DND-41 (cell line): Measurements from ENCODE around the gene ARHGAP26.

ENCODE experiments used
- ATAC-seq: fragments of 200-7000 bp; cut with Tn5 transposase; 3 replicates; pipeline ENCODE4 v1.9.1; 2021; ENCODE audit warnings: low read depth; ENCODE audit not compliant: insufficient read depth
- DNase-seq: peaks from one replicate; pipeline ENCODE4 v3.0.0-alpha.2; 2020
- H2AFZ ChIP-seq: 2 replicates; pipeline ENCODE4 v1.6.0; 2012; ENCODE audit warnings: low read depth, low read length
- H3K27ac ChIP-seq: 2 replicates; pipeline ENCODE4 v1.5.1; 2012; ENCODE audit warnings: low read length, inconsistent platforms
- H3K27me3 ChIP-seq: fragments of 200-600 bp; sonication (generic); 2 replicates; pipeline ENCODE4 v1.6.0; 2012; ENCODE audit warnings: low read length, mild to moderate bottlenecking, inconsistent platforms; ENCODE audit not compliant: insufficient read depth, poor library complexity
- H3K36me3 ChIP-seq: 2 replicates; pipeline ENCODE4 v1.5.1; 2012; ENCODE audit warnings: low read length, inconsistent platforms; ENCODE audit not compliant: insufficient read depth
- H3K4me1 ChIP-seq: 2 replicates; pipeline ENCODE4 v1.5.1; 2012; ENCODE audit warnings: mild to moderate bottlenecking, low read length; ENCODE audit not compliant: insufficient read depth
- H3K4me2 ChIP-seq: 2 replicates; pipeline ENCODE4 v1.6.0; 2012; ENCODE audit warnings: mild to moderate bottlenecking, moderate library complexity, low read length, inconsistent platforms; ENCODE audit not compliant: insufficient read depth
- H3K4me3 ChIP-seq, 2 experiments: fragments of 200-600 bp in 1 of 2; shearing (Covaris generic) in 1 of 2; 2 replicates each; pipeline ENCODE4 v1.5.1; 2012 to 2016; ENCODE audit warnings: inconsistent platforms in 2 of 2, low read length in 2 of 2, mild to moderate bottlenecking in 2 of 2, low read depth in 1 of 2, moderate library complexity in 1 of 2
- H3K79me2 ChIP-seq: 2 replicates; pipeline ENCODE4 v1.6.0; 2012; ENCODE audit warnings: low read length, inconsistent platforms; ENCODE audit not compliant: insufficient read depth
- H3K9ac ChIP-seq: 2 replicates; pipeline ENCODE4 v1.6.0; 2012; ENCODE audit warnings: low read depth, mild to moderate bottlenecking, inconsistent platforms, low read length, moderate library complexity
- H3K9me3 ChIP-seq: 2 replicates; pipeline ENCODE4 v1.5.1; 2012; ENCODE audit warnings: low read length, moderate library complexity, mild to moderate bottlenecking, inconsistent platforms; ENCODE audit not compliant: insufficient read depth, severe bottlenecking
- H4K20me1 ChIP-seq: 2 replicates; pipeline ENCODE4 v1.6.0; 2012; ENCODE audit warnings: low read length; ENCODE audit not compliant: insufficient read depth
- EZH2 ChIP-seq: IDR thresholded peaks from 3 replicates; pipeline ENCODE4 v1.6.1; 2012; ENCODE audit warnings: borderline replicate concordance, low read depth, mild to moderate bottlenecking, moderate library complexity, low read length, inconsistent platforms; ENCODE audit not compliant: severe bottlenecking
- TF ChIP-seq, protein P1 (sequence below): IDR thresholded peaks from 2 replicates; pipeline ENCODE4 v1.5.1; 2012; ENCODE audit warnings: borderline replicate concordance, low read length, moderate library complexity, mild to moderate bottlenecking; ENCODE audit not compliant: poor library complexity, severe bottlenecking; ENCODE audit errors: extremely low read depth

The ARHGAP26 gene

DNA sequence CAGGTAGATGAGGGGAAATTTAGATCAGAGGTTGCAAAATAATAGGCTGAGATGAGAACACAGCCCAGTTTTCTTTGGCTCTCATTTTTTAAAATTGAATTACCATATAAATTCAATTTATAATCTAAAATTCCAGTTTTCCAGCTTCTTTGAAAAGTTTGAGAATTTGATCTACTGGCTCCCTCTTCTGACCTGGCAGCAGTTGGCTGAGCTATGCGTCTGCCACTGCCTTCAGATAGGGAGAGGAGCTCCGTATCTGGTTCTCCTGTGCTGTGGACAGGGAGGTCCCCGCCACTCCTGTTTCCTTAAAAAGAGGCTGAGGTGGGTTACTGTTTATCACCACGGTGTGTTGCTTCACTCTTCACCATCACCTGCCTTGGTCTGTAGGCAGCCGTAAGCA, 103.7 kb downstream of the ARHGAP26 start:
- no peak overlapping the region for H3K4me2 ChIP-seq
- no peaks in the 10 kb centered on the region for H3K4me1 ChIP-seq
- no peak overlapping the region for H3K9ac ChIP-seq
- ATAC-seq (no peak), DNase-seq (no peak)
- no peaks in the 10 kb centered on the region for H3K9me3 ChIP-seq
- H3K27ac ChIP-seq: no peak overlapping the region
- no peak overlapping the region for H2AFZ ChIP-seq
- TF ChIP-seq EZH2: no peak
- TF ChIP-seq, protein P1, sequence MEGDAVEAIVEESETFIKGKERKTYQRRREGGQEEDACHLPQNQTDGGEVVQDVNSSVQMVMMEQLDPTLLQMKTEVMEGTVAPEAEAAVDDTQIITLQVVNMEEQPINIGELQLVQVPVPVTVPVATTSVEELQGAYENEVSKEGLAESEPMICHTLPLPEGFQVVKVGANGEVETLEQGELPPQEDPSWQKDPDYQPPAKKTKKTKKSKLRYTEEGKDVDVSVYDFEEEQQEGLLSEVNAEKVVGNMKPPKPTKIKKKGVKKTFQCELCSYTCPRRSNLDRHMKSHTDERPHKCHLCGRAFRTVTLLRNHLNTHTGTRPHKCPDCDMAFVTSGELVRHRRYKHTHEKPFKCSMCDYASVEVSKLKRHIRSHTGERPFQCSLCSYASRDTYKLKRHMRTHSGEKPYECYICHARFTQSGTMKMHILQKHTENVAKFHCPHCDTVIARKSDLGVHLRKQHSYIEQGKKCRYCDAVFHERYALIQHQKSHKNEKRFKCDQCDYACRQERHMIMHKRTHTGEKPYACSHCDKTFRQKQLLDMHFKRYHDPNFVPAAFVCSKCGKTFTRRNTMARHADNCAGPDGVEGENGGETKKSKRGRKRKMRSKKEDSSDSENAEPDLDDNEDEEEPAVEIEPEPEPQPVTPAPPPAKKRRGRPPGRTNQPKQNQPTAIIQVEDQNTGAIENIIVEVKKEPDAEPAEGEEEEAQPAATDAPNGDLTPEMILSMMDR: no peak
- H4K20me1 ChIP-seq: peaks cover 13% of the 10 kb centered on the region; the same call in 1 of the 2 replicates
- H3K36me3 ChIP-seq: 0 out of 2 replicates have a peak, but pooled peaks cover 3% of the 10 kb centered on the region
- no peak overlapping the region for H3K4me3 ChIP-seq
- H3K79me2 ChIP-seq: peaks cover 1% of the 10 kb centered on the region
- H3K27me3 ChIP-seq: no peaks in the 10 kb centered on the region

DNA sequence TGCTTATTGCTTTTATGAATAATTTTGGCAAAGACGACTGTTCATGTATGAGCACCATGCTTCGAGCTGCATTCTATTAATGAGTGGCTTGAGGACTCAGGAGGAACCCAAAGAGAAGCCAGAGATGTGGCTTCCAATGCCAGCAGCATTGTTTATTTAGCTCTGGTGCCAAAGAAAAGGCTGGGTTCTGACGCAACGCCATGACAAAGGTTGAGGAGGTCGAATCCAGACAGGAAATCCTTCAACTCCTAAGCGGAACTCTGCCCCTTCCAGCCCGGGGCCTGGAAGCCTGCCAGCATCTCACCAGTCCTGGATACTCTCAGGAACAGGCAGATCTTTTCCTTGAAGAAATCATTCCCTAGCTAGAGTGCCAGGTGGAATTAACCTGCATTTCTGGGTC, 104.4 kb downstream of the ARHGAP26 start:
- no peak overlapping the region for H3K4me2 ChIP-seq
- H3K4me3 ChIP-seq: no peak overlapping the region
- DNase-seq (no peak), ATAC-seq (no peak)
- no peaks in the 10 kb centered on the region; the same call in 1 of the 2 replicates for H3K79me2 ChIP-seq
- no peaks in the 10 kb centered on the region for H3K27me3 ChIP-seq
- H3K4me1 ChIP-seq: no peaks in the 10 kb centered on the region
- no peak overlapping the region for H2AFZ ChIP-seq
- no peaks in the 10 kb centered on the region for H3K9me3 ChIP-seq
- H3K36me3 ChIP-seq: 0 out of 2 replicates have a peak, but pooled peaks cover 4% of the 10 kb centered on the region
- TF ChIP-seq EZH2: no peak
- TF ChIP-seq, protein P1: no peak
- no peak overlapping the region for H3K27ac ChIP-seq
- peaks cover 13% of the 10 kb centered on the region; the same call in 1 of the 2 replicates for H4K20me1 ChIP-seq
- no peak overlapping the region for H3K9ac ChIP-seq

DNA sequence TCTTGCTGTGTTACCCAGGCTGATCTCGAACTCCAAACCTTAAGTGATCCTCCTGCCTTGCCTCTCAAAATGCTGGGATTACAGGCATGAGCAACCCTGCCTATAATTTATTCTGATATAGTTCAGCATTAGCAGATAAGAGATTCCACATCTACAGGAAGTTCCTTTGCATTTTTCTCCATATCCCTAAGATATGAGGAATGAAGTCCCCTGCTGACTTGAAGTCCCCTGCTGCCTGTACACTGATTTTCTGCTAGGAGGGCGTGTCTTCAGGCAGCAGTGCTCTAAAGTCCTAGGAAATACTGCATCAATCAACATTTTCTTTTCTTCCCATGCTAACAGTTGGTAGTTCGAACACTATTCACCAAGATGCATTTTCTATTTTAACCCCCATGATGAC, 105.8 kb downstream of the ARHGAP26 start:
- no peak for TF ChIP-seq EZH2
- TF ChIP-seq, protein P1: no peak
- Histone ChIP-seq H3K27ac (no peak overlapping the region), H3K9me3 (no peaks in the 10 kb centered on the region), H4K20me1 (peaks cover 12% of the 10 kb centered on the region; the same call in 1 of the 2 replicates), H3K4me2 (no peak overlapping the region), H3K79me2 (no peaks in the 10 kb centered on the region; the same call in 1 of the 2 replicates), H3K9ac (no peak overlapping the region), H3K36me3 (peaks cover 10% of the 10 kb centered on the region; the same call in 1 of the 2 replicates), H2AFZ (no peak overlapping the region), H3K4me1 (no peaks in the 10 kb centered on the region), H3K27me3 (no peaks in the 10 kb centered on the region), H3K4me3 (no peak overlapping the region)
- no peak for ATAC-seq
- DNase-seq: no peak

DNA sequence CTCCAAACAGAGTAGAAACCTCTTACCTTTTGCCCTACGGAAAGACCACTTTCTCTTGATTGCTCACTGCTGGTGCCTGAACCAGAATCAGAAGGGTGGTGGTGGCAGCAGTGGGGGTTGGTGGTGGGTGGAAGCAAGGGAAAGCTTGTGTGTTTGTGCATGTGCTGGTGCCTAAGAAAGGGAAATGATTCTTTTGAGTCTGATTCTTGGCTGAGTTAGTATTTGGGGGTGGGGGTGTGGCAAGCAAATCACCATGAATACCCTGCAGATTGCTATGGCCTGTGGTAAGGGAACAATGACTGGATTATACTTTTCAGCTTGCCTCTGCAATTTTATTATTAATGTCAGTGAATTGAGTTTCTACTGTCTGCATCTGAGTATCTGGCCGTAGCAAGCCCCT, 106.6 kb downstream of the ARHGAP26 start:
- H3K4me3 ChIP-seq: no peak overlapping the region
- TF ChIP-seq EZH2: no peak
- TF ChIP-seq, protein P1: no peak
- H2AFZ ChIP-seq: no peak overlapping the region
- peaks cover 5% of the 10 kb centered on the region; the same call in 1 of the 2 replicates for H4K20me1 ChIP-seq
- no peak overlapping the region for H3K9ac ChIP-seq
- peaks cover 17% of the 10 kb centered on the region; the same call in 1 of the 2 replicates for H3K36me3 ChIP-seq
- H3K9me3 ChIP-seq: no peaks in the 10 kb centered on the region
- H3K27me3 ChIP-seq: no peaks in the 10 kb centered on the region
- DNase-seq (no peak), ATAC-seq (no peak)
- H3K4me2 ChIP-seq: no peak overlapping the region
- no peaks in the 10 kb centered on the region for H3K79me2 ChIP-seq
- H3K27ac ChIP-seq: no peak overlapping the region
- no peaks in the 10 kb centered on the region for H3K4me1 ChIP-seq
